GM21526 (cell line): ENCODE measurements around the gene RRP8.

ENCODE experiments used
- ATAC-seq: cut with Tn5 transposase; IDR thresholded peaks from one replicate; pipeline ENCODE4 v1.9.1; 2021; ENCODE audit warnings: moderate library complexity; ENCODE audit not compliant: unreplicated experiment, low FRiP score

Gene RRP8

DNA sequence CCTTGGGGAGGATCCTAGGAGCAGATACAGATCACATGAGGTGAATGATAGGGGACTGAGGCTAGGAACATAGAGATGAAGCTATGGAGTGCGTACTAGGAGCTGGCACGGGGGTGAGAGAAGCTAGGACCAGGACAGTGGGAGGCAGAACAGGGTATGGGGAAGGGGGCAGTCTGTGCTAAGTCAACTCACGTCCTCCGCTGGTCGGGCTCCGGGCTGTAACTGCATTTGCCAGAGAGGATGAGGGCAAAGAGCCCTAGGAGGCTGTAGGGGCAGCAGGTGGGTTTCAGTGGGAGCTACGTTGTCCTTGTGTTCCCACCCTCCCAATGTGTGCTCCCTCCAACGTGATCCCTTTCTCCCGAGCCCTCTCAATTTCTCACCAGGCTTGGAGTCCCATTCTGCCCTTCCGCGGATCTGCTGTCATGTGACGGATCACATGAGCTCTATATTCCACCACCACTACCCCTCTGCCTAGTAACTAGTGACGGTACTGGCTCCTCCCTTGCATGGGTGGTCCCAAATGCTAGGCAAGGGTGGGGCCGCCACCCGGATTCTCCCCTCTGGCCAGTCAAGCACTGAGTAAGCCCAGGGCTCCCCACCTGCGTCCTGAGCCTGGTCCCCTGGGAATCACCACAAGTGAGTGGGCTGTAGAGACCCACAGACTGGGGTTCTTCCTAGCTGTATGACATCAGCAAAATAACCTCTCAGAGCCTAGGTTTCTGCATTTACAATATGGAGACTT lies 15.8 kb upstream of the RRP8 start, which contains the start of gene TPP1:
TPP1 (minus strand) TSS at position 419 of the 742 bp plus-strand sequence; CDS start at position 397, 22 bp downstream.
- ATAC-seq: peak; percentile 96

DNA sequence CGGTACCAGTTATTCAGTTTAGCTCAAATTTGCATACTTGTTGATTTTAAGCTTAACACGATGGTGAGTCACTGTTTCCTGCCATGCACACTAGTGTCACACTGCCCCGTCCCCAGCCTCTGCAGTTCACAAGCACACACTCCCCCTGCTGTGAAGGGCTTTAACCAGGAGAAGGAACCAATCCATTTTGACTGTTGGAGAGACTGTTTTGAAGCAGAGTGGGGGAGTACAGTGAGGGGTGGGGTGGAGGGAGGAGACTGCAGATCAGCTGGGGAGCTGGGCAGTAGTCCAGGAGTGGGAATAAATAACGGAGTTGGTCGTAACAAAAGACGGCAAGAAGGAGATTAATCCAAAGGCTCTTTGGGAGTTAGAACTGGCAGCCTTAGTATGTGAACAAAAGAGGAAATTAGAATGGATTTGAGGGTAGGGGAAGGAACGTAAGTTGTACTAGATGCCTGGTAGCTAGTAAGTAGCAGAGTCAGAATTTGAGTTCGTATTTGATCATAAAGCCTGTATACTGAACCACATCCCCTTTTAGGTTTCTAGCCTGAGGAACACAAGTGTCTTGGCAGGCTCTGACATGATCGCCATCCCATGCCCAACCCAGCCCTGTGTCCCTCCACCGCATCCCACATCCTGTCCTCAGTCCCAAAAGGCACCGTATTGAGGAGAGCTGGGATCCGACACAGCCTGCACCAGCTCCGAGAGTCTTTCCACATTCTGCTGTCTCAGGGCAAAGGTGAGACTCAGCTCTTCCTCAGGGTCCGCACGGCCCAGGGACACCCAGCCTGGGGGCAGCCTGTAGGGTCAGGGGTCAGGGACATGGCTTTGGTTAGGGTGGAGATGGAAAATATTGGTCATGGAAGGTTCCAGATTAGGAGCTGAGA lies 14.9 kb upstream of the RRP8 start:
- no peak for ATAC-seq

DNA sequence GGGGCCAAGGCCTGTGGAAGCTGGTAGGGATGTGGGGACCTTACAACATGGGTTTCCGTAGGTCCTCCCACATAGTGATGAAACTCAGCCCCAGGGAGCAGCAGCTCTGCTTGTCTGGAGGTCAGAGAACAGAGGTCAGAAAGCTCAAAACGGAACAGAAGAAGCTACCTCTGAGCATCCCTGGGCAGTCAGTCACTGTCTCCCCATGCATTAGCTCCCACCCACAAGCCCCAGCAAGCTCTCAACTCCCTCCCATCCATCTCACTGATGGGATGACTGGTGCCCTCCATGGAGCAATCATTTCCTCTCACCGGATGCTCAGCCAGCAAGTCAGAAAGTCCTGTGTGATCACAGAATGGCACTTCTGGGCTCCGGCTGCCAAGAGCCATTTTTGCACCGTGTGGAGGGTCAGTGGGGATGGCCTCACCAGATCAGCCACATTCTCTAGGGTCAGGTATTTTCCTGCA lies 13.9 kb upstream of the RRP8 start:
- ATAC-seq: no peak

DNA sequence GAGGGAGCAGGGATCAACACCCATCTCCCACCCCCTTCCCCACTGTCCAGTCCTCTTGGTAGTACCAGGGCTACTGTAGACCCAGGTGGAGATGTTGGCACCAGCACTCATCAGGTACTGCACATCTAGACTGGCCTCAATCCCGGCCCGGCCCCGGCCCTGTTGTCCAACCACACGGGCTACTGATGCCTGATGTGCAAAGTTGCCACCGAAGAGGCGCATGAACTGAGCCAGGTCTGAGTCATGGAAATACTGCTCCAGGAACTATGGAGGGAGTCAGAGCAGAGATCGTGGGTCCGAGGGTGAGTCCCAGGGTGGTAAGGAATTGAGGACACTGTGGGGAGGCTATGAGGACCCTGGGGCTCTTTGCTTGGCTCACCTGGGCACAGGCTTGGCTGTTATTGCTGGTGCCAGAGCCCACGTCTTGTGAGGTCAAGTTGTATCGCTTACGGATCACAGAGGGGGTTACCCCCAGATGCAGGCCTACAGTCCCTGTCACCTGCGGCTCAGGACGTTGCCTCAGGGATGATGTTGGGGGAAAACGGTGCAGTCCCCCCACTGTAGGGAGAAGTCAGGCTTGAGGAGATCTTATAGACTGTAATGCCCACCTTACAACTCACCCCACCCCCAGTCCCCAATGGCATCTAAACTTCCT lies 13.3 kb upstream of the RRP8 start:
- no peak for ATAC-seq

GRCh38 chr11:6615882-6616585 lies 12.6 kb upstream of the RRP8 start:
- no peak for ATAC-seq

GRCh38 chr11:6615046-6615445 lies 11.6 kb upstream of the RRP8 start:
- ATAC-seq: no peak

GRCh38 chr11:6614446-6614845 lies 11.0 kb upstream of the RRP8 start:
- ATAC-seq: no peak

GRCh38 chr11:6613496-6613895 lies 10.1 kb upstream of the RRP8 start:
- ATAC-seq: no peak

GRCh38 chr11:6612213-6613041 lies 9.0 kb upstream of the RRP8 start, which contains the start of gene TAF10:
TAF10 (minus strand) TSS chr11:6612216; CDS start chr11:6612189, 27 bp downstream.
- peak; percentile 79 for ATAC-seq

DNA sequence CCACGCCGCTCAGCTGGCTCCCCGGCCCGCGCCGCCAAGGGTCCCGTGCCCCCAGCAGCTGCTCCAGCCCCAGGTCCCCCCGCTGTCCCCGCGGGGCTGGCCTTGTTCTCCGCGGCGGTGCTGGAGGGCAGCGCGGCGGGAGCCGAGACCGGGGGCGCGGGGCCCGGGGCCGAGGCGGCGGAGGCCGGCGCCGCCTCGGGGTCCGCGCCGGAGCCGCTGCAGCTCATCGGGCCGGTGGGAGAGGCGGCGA lies 8.5 kb upstream of the RRP8 start:
- peak; percentile 17 for ATAC-seq

DNA sequence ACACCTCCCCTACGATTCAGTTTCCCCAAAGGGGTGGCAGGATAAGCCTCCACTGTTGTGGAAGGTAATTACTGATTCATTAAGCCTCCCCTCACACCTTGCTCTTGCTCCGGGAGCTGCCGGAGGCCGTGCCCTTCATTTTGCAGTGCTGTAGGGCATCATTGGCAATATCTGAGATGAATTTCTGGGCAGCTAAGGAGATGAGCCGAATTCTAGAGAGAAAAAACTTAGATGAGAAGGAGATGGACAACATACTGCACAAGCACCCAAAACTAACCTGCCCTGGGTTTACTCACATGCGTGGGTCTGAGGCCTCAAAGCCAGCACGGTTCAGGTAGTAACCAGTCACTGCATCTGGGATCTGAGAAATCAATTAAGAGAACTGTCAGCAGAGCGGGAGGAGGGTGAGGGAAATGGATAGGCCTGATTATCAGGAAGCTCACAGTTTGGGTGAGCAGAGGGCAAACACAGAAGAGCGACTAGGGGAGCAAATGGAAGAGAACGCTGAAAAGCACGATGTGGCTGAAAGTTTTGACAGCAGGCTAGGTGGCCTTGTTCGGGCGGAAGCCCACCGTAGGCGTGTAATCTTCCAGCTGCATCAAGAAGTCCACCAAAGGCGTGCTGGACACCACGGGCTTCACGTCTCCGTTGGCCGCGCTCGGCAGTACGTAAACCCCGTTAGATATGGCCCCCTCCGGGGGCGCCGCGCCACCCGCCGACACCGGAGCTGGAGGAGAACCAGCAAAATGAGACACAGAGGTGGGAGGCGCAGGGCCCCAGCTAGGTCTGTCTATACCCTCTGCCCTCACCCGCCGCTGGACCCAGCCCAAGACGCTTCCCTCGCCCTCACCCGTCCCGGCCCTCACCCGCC lies 7.9 kb upstream of the RRP8 start:
- ATAC-seq: no peak

GRCh38 chr11:6610591-6610990 lies 7.2 kb upstream of the RRP8 start:
- no peak for ATAC-seq

- ATAC-seq: no peak
Observed at GRCh38 chr11:6609502-6610015, 6.1 kb upstream of the RRP8 start.

GRCh38 chr11:6608726-6609501 lies 5.5 kb upstream of the RRP8 start:
- no peak for ATAC-seq

DNA sequence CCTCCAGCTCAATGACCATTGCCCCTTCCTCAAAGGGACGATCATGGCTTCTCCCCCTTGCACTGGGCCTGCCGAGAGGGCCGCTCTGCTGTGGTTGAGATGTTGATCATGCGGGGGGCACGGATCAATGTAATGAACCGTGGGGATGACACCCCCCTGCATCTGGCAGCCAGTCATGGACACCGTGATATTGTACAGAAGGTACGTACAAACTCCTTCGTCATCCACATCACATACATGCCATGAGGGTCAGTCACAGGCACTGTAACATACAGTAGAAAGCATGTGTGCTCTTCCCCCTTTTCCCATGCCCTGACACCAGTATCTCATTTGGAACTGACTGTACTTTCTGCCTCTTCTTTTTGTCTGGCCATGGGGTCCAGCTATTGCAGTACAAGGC lies 4.6 kb upstream of the RRP8 start:
- no peak for ATAC-seq

GRCh38 chr11:6607190-6607795 lies 3.9 kb upstream of the RRP8 start:
- no peak for ATAC-seq

DNA sequence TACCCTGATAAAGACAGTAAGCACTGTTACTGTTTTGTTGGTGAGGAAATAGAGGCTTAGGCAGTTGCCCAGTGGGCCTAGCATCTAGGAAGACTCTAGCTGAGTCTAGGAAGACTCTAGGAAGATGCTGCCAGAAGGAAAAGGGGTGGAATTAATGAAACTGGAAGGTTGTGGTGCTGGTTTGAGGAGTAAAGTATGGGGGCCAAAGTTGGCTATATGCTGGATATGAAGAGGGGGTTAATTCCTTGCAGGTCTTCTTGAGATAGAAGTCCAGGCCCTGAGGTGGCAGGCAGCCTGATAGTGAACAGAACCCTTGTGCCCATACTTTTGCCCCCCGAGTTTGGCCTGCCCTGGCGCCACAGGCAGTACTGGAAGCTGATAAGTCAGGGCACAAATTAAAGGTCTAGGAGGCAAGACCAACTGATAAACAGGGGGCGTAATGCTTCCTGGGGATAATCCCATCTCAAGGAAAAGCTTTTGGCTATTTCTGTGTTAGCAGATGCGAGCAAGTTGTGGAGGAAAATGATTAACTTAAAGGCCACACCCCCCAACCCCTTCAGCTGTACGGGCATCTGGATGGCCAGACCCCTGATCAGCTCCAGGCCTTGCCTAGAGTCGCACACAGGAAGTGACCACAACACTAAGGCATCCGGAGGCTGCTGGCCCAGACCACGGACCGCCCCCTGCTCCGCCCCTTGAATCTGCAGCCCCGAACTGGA lies 3.2 kb upstream of the RRP8 start:
- ATAC-seq: peak; percentile 32
